ENCODE data around the gene ZNF341.
A peak's percentile ranks its signal among the peaks of the same experiment; 100 is the strongest.

The ZNF341 gene

GRCh38 chr20:33702861-33703260 is 28.9 kb upstream of the ZNF341 start:
- DNase-seq (ENCODE audit: low read depth), result no peak

- no peak for DNase-seq (ENCODE audit: low read depth)
Measured at GRCh38 chr20:33703498-33704137, 28.2 kb upstream of the ZNF341 start.

GRCh38 chr20:33704197-33704924 is 27.4 kb upstream of the ZNF341 start:
- DNase-seq (ENCODE audit: low read depth), result no peak

GRCh38 chr20:33707668-33708067 is 24.1 kb upstream of the ZNF341 start:
- DNase-seq (ENCODE audit: low read depth), result no peak

GRCh38 chr20:33709398-33709797 is 22.4 kb upstream of the ZNF341 start:
- no peak for DNase-seq (ENCODE audit: low read depth)

GRCh38 chr20:33709905-33710541 is 21.8 kb upstream of the ZNF341 start:
- no peak for DNase-seq (ENCODE audit: low read depth)

- no peak for DNase-seq (ENCODE audit: low read depth)
Measured at GRCh38 chr20:33710681-33711445, 20.9 kb upstream of the ZNF341 start.

GRCh38 chr20:33711446-33711738 is 20.4 kb upstream of the ZNF341 start:
- DNase-seq (ENCODE audit: low read depth), result no peak

- DNase-seq (ENCODE audit: low read depth), result no peak
Measured at GRCh38 chr20:33713865-33714367, 17.9 kb upstream of the ZNF341 start.

GRCh38 chr20:33716498-33716897 is 15.3 kb upstream of the ZNF341 start:
- no peak for DNase-seq (ENCODE audit: low read depth)

- no peak for DNase-seq (ENCODE audit: low read depth)
Measured at GRCh38 chr20:33719277-33719988, 12.4 kb upstream of the ZNF341 start.

- DNase-seq (ENCODE audit: low read depth), result peak; percentile 99
Measured at GRCh38 chr20:33719989-33720709, 11.6 kb upstream of the ZNF341 start, which contains the start of gene PXMP4. PXMP4 (minus strand) TSS chr20:33720310; CDS start chr20:33720207, 103 bp downstream.

GRCh38 chr20:33721391-33722140 is 10.2 kb upstream of the ZNF341 start:
- DNase-seq (ENCODE audit: low read depth), result no peak

- peak; percentile 58 for DNase-seq (ENCODE audit: low read depth)
Measured at GRCh38 chr20:33724439-33725094, 7.2 kb upstream of the ZNF341 start.

- DNase-seq (ENCODE audit: low read depth), result no peak
Measured at GRCh38 chr20:33725607-33726264, 6.1 kb upstream of the ZNF341 start.

GRCh38 chr20:33727115-33727479 is 4.7 kb upstream of the ZNF341 start:
- DNase-seq (ENCODE audit: low read depth), result no peak

- no peak for DNase-seq (ENCODE audit: low read depth)
Measured at GRCh38 chr20:33727806-33728205, 4.0 kb upstream of the ZNF341 start.

- DNase-seq (ENCODE audit: low read depth), result no peak
Measured at GRCh38 chr20:33728463-33728862, 3.3 kb upstream of the ZNF341 start.

GRCh38 chr20:33729101-33729500 is 2.7 kb upstream of the ZNF341 start:
- no peak for DNase-seq (ENCODE audit: low read depth)

Measured in fibroblast of gingiva (primary cell).